H1 (cell line): ENCODE measurements around the gene ANKIB1.
A peak's percentile ranks its signal among the peaks of the same experiment; 100 is the strongest.

Experiments used
- CEBPB ChIP-seq: IDR thresholded peaks from 2 replicates; pipeline ENCODE4 v1.6.1; 2012; ENCODE audit warnings: low read depth, low read length
- EP300 ChIP-seq, 2 experiments: IDR thresholded peaks; 1 replicate in 1 of 2; 2 replicates in 1 of 2; pipeline ENCODE4 v1.6.1; 2011 to 2012; ENCODE audit warnings: low read depth in 2 of 2, low read length in 2 of 2, mild to moderate bottlenecking in 2 of 2, borderline replicate concordance in 1 of 2, inconsistent platforms in 1 of 2, moderate library complexity in 1 of 2
- EZH2 ChIP-seq: fragments of 200-600 bp; sonication (generic); IDR thresholded peaks from 2 replicates; pipeline ENCODE4 v1.7.1; 2012; ENCODE audit warnings: low read depth, mild to moderate bottlenecking, moderate library complexity, low read length, inconsistent platforms; ENCODE audit not compliant: severe bottlenecking
- MAFK ChIP-seq: IDR thresholded peaks from 2 replicates; pipeline ENCODE4 v1.6.1; 2012; ENCODE audit warnings: low read depth, mild to moderate bottlenecking, improper control_type of control experiment, low read length
- POLR2A ChIP-seq, 2 experiments: IDR thresholded peaks; 1 replicate in 1 of 2; 2 replicates in 1 of 2; pipeline ENCODE4 v1.6.1; 2011; ENCODE audit warnings: low read depth in 2 of 2, low read length in 2 of 2, mild to moderate bottlenecking in 2 of 2; ENCODE audit errors: control extremely low read depth in 1 of 2
- RFX5 ChIP-seq: IDR thresholded peaks from 2 replicates; pipeline ENCODE4 v1.6.1; 2011; ENCODE audit warnings: low read depth, low read length, improper control_type of control experiment, borderline replicate concordance
- TAF1 ChIP-seq: IDR thresholded peaks from 2 replicates; pipeline ENCODE4 v1.6.1; 2011; ENCODE audit warnings: mild to moderate bottlenecking, low read depth, low read length
- TAF7 ChIP-seq: optimal IDR thresholded peaks from 2 replicates; pipeline ENCODE3; 2011; ENCODE audit warnings: low read depth, mild to moderate bottlenecking, inconsistent platforms, low read length, moderate library complexity, borderline replicate concordance
- ZNF274 ChIP-seq: IDR thresholded peaks from 2 replicates; pipeline ENCODE4 v1.7.0; 2012; ENCODE audit warnings: low read length, borderline replicate concordance; ENCODE audit errors: extremely low read depth
- TF ChIP-seq, protein P1 (sequence below), 3 experiments: IDR thresholded peaks; 1 replicate in 2 of 3; 2 replicates in 1 of 3; pipeline versions ENCODE4 v1.5.1 to v1.6.1; 2011; ENCODE audit warnings: low read length in 3 of 3, mild to moderate bottlenecking in 3 of 3, inconsistent platforms in 2 of 3, low read depth in 1 of 3, moderate library complexity in 1 of 3; ENCODE audit not compliant: insufficient read depth in 1 of 3; ENCODE audit errors: control extremely low read depth in 1 of 3

DNA sequence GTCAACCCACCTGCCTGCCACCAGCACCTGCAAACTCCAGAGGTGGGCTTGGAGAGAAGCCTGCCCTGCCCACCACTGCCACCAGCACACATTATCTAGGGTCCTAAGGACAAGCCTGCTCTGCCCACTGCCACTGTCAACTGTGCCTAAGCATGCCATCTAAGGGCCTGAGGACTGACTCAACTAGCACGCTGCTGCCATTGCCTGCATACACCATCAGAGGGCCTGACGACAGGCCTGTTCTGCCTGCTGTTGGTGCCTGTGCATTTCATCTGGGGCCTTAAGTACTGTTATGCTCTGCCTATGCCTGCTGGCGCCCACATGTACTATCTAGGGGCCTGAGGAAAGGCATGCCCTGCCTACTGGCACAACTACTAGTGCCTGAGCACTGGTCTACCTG, 39.8 kb upstream of the ANKIB1 start:
- TF ChIP-seq TAF7: no peak
- TF ChIP-seq, protein P1, sequence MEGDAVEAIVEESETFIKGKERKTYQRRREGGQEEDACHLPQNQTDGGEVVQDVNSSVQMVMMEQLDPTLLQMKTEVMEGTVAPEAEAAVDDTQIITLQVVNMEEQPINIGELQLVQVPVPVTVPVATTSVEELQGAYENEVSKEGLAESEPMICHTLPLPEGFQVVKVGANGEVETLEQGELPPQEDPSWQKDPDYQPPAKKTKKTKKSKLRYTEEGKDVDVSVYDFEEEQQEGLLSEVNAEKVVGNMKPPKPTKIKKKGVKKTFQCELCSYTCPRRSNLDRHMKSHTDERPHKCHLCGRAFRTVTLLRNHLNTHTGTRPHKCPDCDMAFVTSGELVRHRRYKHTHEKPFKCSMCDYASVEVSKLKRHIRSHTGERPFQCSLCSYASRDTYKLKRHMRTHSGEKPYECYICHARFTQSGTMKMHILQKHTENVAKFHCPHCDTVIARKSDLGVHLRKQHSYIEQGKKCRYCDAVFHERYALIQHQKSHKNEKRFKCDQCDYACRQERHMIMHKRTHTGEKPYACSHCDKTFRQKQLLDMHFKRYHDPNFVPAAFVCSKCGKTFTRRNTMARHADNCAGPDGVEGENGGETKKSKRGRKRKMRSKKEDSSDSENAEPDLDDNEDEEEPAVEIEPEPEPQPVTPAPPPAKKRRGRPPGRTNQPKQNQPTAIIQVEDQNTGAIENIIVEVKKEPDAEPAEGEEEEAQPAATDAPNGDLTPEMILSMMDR (IDR thresholded peaks at IDR 0.05; ENCODE audit: control extremely low read depth in 1 of 3, insufficient read depth in 1 of 3, low read depth in 1 of 3, low read length in 3 of 3): peak in 2 of 3 experiments; percentile 21 to 28; a peak in 2 of 4 replicates
- TF ChIP-seq EP300 (IDR thresholded peaks at IDR 0.05; ENCODE audit: borderline replicate concordance in 1 of 2, low read depth in 2 of 2, low read length in 2 of 2): no peak
- no peak for TF ChIP-seq EZH2
- no peak for TF ChIP-seq POLR2A (IDR thresholded peaks at IDR 0.05; ENCODE audit: control extremely low read depth in 1 of 2, low read depth in 2 of 2, low read length in 2 of 2)
- TF ChIP-seq ZNF274: no peak
- no peak for TF ChIP-seq TAF1
- no peak for TF ChIP-seq RFX5
- TF ChIP-seq MAFK: no peak
- TF ChIP-seq CEBPB: no peak
